Esophagus muscularis mucosa (tissue), 4 donors: ENCODE results near the gene CYTH1. TPM values are rescaled to one million over a fixed set of nuclear protein-coding genes. Genes with fewer than 3 reads are reported as not detected.

Experiments
- DNase-seq: peaks from one replicate; pipeline ENCODE4 v3.0.0-alpha.2; 2017; ENCODE audit errors: extremely low spot score
- H3K27ac ChIP-seq, 4 donors: fragments of 200-600 bp; sonication (generic); replicated peaks in 1 of 4; 1 replicate in 3 of 4; 2 replicates in 1 of 4; pipeline ENCODE4 v1.5.1; 2016 to 2019; ENCODE audit warnings: mild to moderate bottlenecking in 1 of 4
- H3K27me3 ChIP-seq, 4 donors: fragments of 200-600 bp; sonication (generic); one replicate each; pipeline versions ENCODE4 v1.5.1 to v1.6.0; 2016 to 2019
- H3K36me3 ChIP-seq, 4 donors: fragments of 200-600 bp; sonication (generic); one replicate each; pipeline ENCODE4 v1.5.1; 2016 to 2019
- H3K4me1 ChIP-seq, 4 donors: fragments of 200-600 bp; sonication (generic); one replicate each; pipeline ENCODE4 v1.5.1; 2016 to 2019
- H3K4me3 ChIP-seq, 4 donors: fragments of 200-600 bp; sonication (generic); 1 replicate in 2 of 4; 2 replicates in 2 of 4; pipeline ENCODE4 v1.5.1; 2016 to 2019; ENCODE audit warnings: mild to moderate bottlenecking in 4 of 4, moderate library complexity in 1 of 4
- H3K9me3 ChIP-seq, 4 donors: fragments of 200-600 bp; sonication (generic); 1 replicate in 3 of 4; 2 replicates in 1 of 4; pipeline ENCODE4 v1.5.1; 2016 to 2019
- EP300 ChIP-seq: sonication (generic); formaldehyde crosslinking; IDR thresholded peaks from one replicate; pipeline ENCODE4 v1.6.1; 2017; ENCODE audit warnings: antibody characterized with exemption
- POLR2A ChIP-seq: fragments of 450-650 bp; IDR thresholded peaks from one replicate; pipeline ENCODE4 v1.6.1; 2017; ENCODE audit warnings: antibody characterized with exemption, moderate library complexity, mild to moderate bottlenecking, low read depth
- POLR2AphosphoS5 ChIP-seq, 2 donors: sonication (generic); formaldehyde crosslinking; IDR thresholded peaks; one replicate each; pipeline ENCODE4 v1.6.1; 2017; ENCODE audit warnings: antibody characterized with exemption in 2 of 2
- WGBS: methylation state at CpG from one replicate; pipeline ENCODE4 v1.1.5; 2018; 5-methylcytosine and 5-hydroxymethylcytosine counted together
- intact Hi-C: fragments of 100-400 bp; cut with DNase I; formaldehyde crosslinking; loops from one replicate; pipeline ENCODE4 v1.15.1; 2023
- total RNA-seq, 4 donors: library from RNA; depleted of rRNA; stranded (reverse); fragments of >200 nt; gene quantifications; one replicate each; pipeline versions ENCODE4 v1.1.0 to v1.2.1, GENCODE V29; 2016
- TF ChIP-seq, protein P1 (sequence below), 3 experiments: fragments of 200-600 bp in 2 of 3; fragments of 450-650 bp in 1 of 3; sonication (generic) in 2 of 3; IDR thresholded peaks; one replicate each; pipeline ENCODE4 v1.5.1; 2017 to 2019; ENCODE audit warnings: antibody characterized with exemption in 3 of 3, mild to moderate bottlenecking in 2 of 3, moderate library complexity in 1 of 3

CYTH1 gene
- total RNA-seq, 4 donors from 2014 or later, result 25.7 to 39.4 (median 35.7) TPM

DNA sequence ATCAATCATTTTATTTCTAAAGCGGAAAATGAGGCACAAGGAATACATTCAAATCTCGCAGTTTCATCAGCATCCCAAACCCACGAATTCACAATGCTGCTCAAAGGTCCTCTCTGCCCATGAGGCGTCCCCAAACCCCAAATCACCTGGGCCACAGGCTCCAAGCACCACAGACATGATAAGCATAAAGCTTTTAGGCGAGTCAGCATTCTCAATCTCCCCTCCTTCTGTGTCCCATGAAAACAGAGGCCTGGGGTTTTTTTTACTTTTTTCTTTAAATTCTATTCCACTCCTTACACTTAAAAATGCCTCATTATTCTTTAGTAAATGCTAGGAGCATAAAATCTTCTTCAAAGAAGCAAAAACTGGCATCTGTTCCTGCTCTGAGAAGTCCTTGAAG is 55.0 kb downstream of the CYTH1 start:
- intact Hi-C loops, result no loop called here
- Histone ChIP-seq H3K4me3 (no peak overlapping the region), H3K27me3 (no peaks in the 10 kb centered on the region), H3K36me3 (no peaks in the 10 kb centered on the region), H3K4me1 (peaks cover 36 to 53% (median 44%) of the 10 kb centered on the region in 4 donors), H3K9me3 (no peaks in the 10 kb centered on the region), H3K27ac (no peak overlapping the region)
- TF ChIP-seq, protein P1, sequence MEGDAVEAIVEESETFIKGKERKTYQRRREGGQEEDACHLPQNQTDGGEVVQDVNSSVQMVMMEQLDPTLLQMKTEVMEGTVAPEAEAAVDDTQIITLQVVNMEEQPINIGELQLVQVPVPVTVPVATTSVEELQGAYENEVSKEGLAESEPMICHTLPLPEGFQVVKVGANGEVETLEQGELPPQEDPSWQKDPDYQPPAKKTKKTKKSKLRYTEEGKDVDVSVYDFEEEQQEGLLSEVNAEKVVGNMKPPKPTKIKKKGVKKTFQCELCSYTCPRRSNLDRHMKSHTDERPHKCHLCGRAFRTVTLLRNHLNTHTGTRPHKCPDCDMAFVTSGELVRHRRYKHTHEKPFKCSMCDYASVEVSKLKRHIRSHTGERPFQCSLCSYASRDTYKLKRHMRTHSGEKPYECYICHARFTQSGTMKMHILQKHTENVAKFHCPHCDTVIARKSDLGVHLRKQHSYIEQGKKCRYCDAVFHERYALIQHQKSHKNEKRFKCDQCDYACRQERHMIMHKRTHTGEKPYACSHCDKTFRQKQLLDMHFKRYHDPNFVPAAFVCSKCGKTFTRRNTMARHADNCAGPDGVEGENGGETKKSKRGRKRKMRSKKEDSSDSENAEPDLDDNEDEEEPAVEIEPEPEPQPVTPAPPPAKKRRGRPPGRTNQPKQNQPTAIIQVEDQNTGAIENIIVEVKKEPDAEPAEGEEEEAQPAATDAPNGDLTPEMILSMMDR (IDR thresholded peaks at IDR 0.05), result no peak
- no peak for TF ChIP-seq POLR2A
- 92% methylated on average over 5 of the region's 5 CpGs for WGBS
- no peak for DNase-seq

GRCh38 chr17:78726513-78726912 is 55.6 kb downstream of the CYTH1 start:
- WGBS, result 89% methylated on average over 12 of the region's 13 CpGs
- Histone ChIP-seq H3K9me3 (no peaks in the 10 kb centered on the region), H3K27me3 (no peaks in the 10 kb centered on the region), H3K4me3 (no peak overlapping the region), H3K27ac (no peak overlapping the region), H3K4me1 (peaks cover 42 to 56% (median 47%) of the 10 kb centered on the region in 4 donors), H3K36me3 (no peaks in the 10 kb centered on the region)
- TF ChIP-seq POLR2AphosphoS5 (IDR thresholded peaks at IDR 0.05) (no peak), POLR2A (no peak), EP300 (no peak)
- TF ChIP-seq, protein P1 (IDR thresholded peaks at IDR 0.05), result no peak
- intact Hi-C loops, result no loop called here
- DNase-seq, result no peak

- intact Hi-C loops, result no loop called here
- Histone ChIP-seq H3K4me3 (no peak overlapping the region), H3K27me3 (no peaks in the 10 kb centered on the region), H3K36me3 (no peaks in the 10 kb centered on the region), H3K4me1 (peaks cover 51 to 65% (median 56%) of the 10 kb centered on the region in 4 donors), H3K27ac (no peak overlapping the region), H3K9me3 (no peaks in the 10 kb centered on the region)
- no peak for DNase-seq
- TF ChIP-seq, protein P1 (IDR thresholded peaks at IDR 0.05), result no peak
- TF ChIP-seq POLR2A, result no peak
- TF ChIP-seq POLR2AphosphoS5 (IDR thresholded peaks at IDR 0.05), result no peak
- TF ChIP-seq EP300, result no peak
- WGBS, result 68% methylated on average over 6 of the region's 6 CpGs
These were observed 56.5 kb downstream of the CYTH1 start for GRCh38 chr17:78725448-78726021.

DNA sequence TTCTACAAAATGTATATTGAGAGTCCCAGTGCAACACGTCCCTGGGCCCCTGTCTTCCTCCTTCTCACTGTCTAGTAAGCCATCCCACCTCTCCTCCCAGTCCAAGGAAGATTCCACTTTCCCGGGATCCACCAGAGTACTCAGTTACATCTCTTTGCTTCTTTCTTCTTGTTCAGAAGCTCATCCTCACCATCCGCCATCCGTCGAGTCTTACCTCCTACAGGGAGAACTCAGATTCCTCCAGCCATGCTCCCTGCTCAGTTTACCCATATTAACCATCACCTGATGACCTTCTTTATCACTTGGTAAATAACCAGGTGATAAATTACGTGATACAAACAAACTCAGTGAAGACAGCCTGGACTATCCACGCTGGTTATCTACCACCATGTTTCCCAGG is 57.1 kb downstream of the CYTH1 start:
- H3K9me3 ChIP-seq, result no peaks in the 10 kb centered on the region
- intact Hi-C loops, result no loop called here
- no peak for DNase-seq
- H3K4me3 ChIP-seq, result no peak overlapping the region
- 82% methylated on average over 7 of the region's 7 CpGs for WGBS
- peak overlapping the region in 3 of 4 donors; percentile 69 to 74 (median 72) for H3K27ac ChIP-seq
- no peak for TF ChIP-seq POLR2AphosphoS5 (IDR thresholded peaks at IDR 0.05)
- TF ChIP-seq, protein P1 (IDR thresholded peaks at IDR 0.05), result no peak
- TF ChIP-seq POLR2A, result no peak
- TF ChIP-seq EP300, result no peak
- peaks cover 55 to 71% (median 60%) of the 10 kb centered on the region in 4 donors for H3K4me1 ChIP-seq
- H3K27me3 ChIP-seq, result no peaks in the 10 kb centered on the region
- no peaks in the 10 kb centered on the region for H3K36me3 ChIP-seq

- TF ChIP-seq POLR2A, result no peak
- no peak for TF ChIP-seq EP300
- TF ChIP-seq, protein P1 (IDR thresholded peaks at IDR 0.05), result no peak
- TF ChIP-seq POLR2AphosphoS5 (IDR thresholded peaks at IDR 0.05), result peak; percentile 23 to 45
- WGBS, result 26% methylated on average over 3 of the region's 5 CpGs
- Histone ChIP-seq H3K36me3 (no peaks in the 10 kb centered on the region), H3K4me1 (peaks cover 55 to 74% (median 64%) of the 10 kb centered on the region in 4 donors), H3K4me3 (peak overlapping the region in 1 of 4 donors; percentile 9), H3K27me3 (no peaks in the 10 kb centered on the region), H3K9me3 (no peaks in the 10 kb centered on the region), H3K27ac (peak overlapping the region; percentile 63 to 74 (median 70))
- no peak for DNase-seq
- intact Hi-C loops, result no loop called here
These were observed 57.5 kb downstream of the CYTH1 start for GRCh38 chr17:78724544-78724943.
